K562 (cell line): ENCODE data around the gene TARM1. TPM values are rescaled to one million over a fixed set of nuclear protein-coding genes. Genes with fewer than 3 reads are reported as not detected.

Experiments used
- BRD9 ChIP-seq: fragments of 450-650 bp; IDR thresholded peaks from 2 replicates; pipeline ENCODE4 v1.6.1; 2018; ENCODE audit warnings: low read depth; ENCODE audit not compliant: partially characterized antibody
- CBX3 ChIP-seq, 2 experiments: IDR thresholded peaks; 1 replicate in 1 of 2; 2 replicates in 1 of 2; pipeline ENCODE4 v1.6.1; 2012; ENCODE audit warnings: inconsistent platforms in 2 of 2, low read length in 2 of 2, borderline replicate concordance in 1 of 2, control low read depth in 1 of 2
- CEBPG ChIP-seq, 3 experiments: fragments of 200-800 bp in 1 of 3; sonication (Bioruptor generic) in 1 of 3; sonication (generic) in 1 of 3; formaldehyde crosslinking in 1 of 3; IDR thresholded peaks in 2 of 3; conservative IDR thresholded peaks in 1 of 3; 2 replicates each; pipeline versions ENCODE4 v1.6.1 to v1.8.0; 2016 to 2022; ENCODE audit warnings: missing compliant biosample characterization in 2 of 3, missing genetic modification characterization in 2 of 3, mild to moderate bottlenecking in 1 of 3, missing genetic modification reagents in 1 of 3
- CREBBP ChIP-seq: IDR thresholded peaks from one replicate; pipeline ENCODE4 v1.6.1; 2012; ENCODE audit warnings: low read depth, mild to moderate bottlenecking, control low read depth, inconsistent platforms, low read length
- FUS ChIP-seq: fragments of 200-400 bp; formaldehyde crosslinking; optimal IDR thresholded peaks from 2 replicates; pipeline ENCODE3; 2017; ENCODE audit warnings: low read depth, low read length
- HDAC1 ChIP-seq, 2 experiments: fragments of 450-650 bp; IDR thresholded peaks; 2 replicates each; pipeline ENCODE4 v1.6.1; 2016 to 2017; ENCODE audit warnings: inconsistent platforms in 1 of 2, mild to moderate bottlenecking in 1 of 2, moderate library complexity in 1 of 2
- HLTF ChIP-seq: fragments of 450-650 bp; IDR thresholded peaks from 2 replicates; pipeline ENCODE4 v1.6.1; 2016
- HMG20B ChIP-seq: fragments of 250-450 bp; sonication (Bioruptor Pico); IDR thresholded peaks from 2 replicates; pipeline ENCODE4 v1.5.0; 2021; ENCODE audit warnings: mild to moderate bottlenecking
- MEF2D ChIP-seq: conservative IDR thresholded peaks from 2 replicates; pipeline ENCODE4 v1.6.1; 2016; ENCODE audit warnings: low read depth, missing genetic modification characterization, missing compliant biosample characterization
- NUFIP1 ChIP-seq: fragments of 450-650 bp; IDR thresholded peaks from 2 replicates; pipeline ENCODE4 v1.6.1; 2018; ENCODE audit not compliant: partially characterized antibody
- POLR2B ChIP-seq: fragments of 450-650 bp; IDR thresholded peaks from 2 replicates; pipeline ENCODE4 v1.6.1; 2018; ENCODE audit warnings: low read depth; ENCODE audit not compliant: partially characterized antibody
- RBM34 ChIP-seq: fragments of 200-400 bp; formaldehyde crosslinking; IDR thresholded peaks from 2 replicates; pipeline ENCODE4 v1.6.1; 2018; ENCODE audit warnings: low read length, borderline replicate concordance; ENCODE audit not compliant: insufficient read depth
- SMARCA5 ChIP-seq: fragments of 450-650 bp; IDR thresholded peaks from 2 replicates; pipeline ENCODE4 v1.6.1; 2016
- SRSF9 ChIP-seq: fragments of 200-400 bp; formaldehyde crosslinking; IDR thresholded peaks from 2 replicates; pipeline ENCODE4 v1.6.1; 2017; ENCODE audit warnings: low read depth, low read length, borderline replicate concordance
- TAF9B ChIP-seq: fragments of 450-650 bp; IDR thresholded peaks from 2 replicates; pipeline ENCODE4 v1.6.1; 2018; ENCODE audit warnings: mild to moderate bottlenecking; ENCODE audit not compliant: partially characterized antibody
- ZC3H8 ChIP-seq: fragments of 450-650 bp; IDR thresholded peaks from 2 replicates; pipeline ENCODE4 v1.6.1; 2017
- ZNF253 ChIP-seq: fragments of 250-450 bp; sonication (Bioruptor Pico); conservative IDR thresholded peaks from 2 replicates; pipeline ENCODE4 v1.6.1; 2021; ENCODE audit warnings: mild to moderate bottlenecking
- polyA plus RNA-seq, 8 experiments: library from polyadenylated mRNA; depleted of rRNA in 4 of 8; stranded (reverse) in 5 of 8; unstranded in 3 of 8; fragments of >200 nt; fragmentation: Nextera tagmentation in 2 of 8; fragmentation: Illumina TruSeq in 1 of 8; extraction: Ambion mirVana in 2 of 8; extraction: Trizol in 1 of 8; gene quantifications; 2 replicates each; pipeline versions ENCODE4 v1.2.1 to v1.2.3, GENCODE V29; 2011 to 2014; ENCODE audit warnings: inconsistent platforms in 1 of 8, missing spikeins in 1 of 8
- total RNA-seq, 7 experiments: library from RNA; depleted of rRNA in 6 of 7; stranded (reverse); fragments of >200 nt in 6 of 7; fragmentation: Illumina TruSeq in 2 of 7; extraction: Trizol in 2 of 7; gene quantifications; 2 replicates each; pipeline versions ENCODE4 v1.2.1 to v1.2.3, GENCODE V29; 2011 to 2021; ENCODE audit warnings: low replicate concordance in 1 of 7
- TF ChIP-seq, protein P1 (sequence below): fragments of 250-450 bp; sonication (Bioruptor Pico); IDR thresholded peaks from 2 replicates; pipeline ENCODE4 v1.4.0; 2020
- TF ChIP-seq, protein P2 (sequence below): fragments of 450-650 bp; IDR thresholded peaks from 2 replicates; pipeline ENCODE4 v1.6.1; 2016
- TF ChIP-seq, protein P3 (sequence below), 2 experiments: fragments of 450-650 bp; IDR thresholded peaks; 2 replicates each; pipeline ENCODE4 v1.6.1; 2016

TARM1 gene
- total and polyA plus RNA-seq, 9 of the 15 experiments (the other 6 are each of a cell fraction or from before 2014, with no cell fraction given), result not detected

DNA sequence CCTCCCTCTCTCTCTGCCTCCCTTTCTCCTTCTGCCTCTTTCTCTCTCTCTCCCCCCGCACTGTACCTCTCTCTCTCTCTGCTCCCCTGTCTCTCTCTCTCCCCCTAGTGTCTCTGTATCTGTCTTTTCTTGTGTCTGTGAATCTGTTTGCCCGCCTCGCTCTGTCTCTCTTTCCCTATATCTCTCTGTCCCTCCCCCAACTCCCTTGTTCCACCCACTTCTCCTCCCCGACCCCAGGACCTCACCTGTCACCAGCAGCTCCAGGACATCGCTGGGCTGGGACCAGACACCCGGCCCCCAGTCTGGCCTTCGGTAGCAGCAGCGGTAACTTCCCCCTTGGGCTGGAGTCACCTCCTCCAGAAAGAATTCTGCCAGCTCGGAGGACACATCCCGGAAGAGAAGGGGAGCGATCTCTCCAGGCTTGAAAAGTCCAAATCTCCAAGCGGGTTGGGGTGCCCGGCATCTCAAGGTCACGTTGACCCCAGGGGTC is 15.5 kb upstream of the TARM1 start (continued):
- TF ChIP-seq SRSF9, result no peak
- TF ChIP-seq, protein P1, sequence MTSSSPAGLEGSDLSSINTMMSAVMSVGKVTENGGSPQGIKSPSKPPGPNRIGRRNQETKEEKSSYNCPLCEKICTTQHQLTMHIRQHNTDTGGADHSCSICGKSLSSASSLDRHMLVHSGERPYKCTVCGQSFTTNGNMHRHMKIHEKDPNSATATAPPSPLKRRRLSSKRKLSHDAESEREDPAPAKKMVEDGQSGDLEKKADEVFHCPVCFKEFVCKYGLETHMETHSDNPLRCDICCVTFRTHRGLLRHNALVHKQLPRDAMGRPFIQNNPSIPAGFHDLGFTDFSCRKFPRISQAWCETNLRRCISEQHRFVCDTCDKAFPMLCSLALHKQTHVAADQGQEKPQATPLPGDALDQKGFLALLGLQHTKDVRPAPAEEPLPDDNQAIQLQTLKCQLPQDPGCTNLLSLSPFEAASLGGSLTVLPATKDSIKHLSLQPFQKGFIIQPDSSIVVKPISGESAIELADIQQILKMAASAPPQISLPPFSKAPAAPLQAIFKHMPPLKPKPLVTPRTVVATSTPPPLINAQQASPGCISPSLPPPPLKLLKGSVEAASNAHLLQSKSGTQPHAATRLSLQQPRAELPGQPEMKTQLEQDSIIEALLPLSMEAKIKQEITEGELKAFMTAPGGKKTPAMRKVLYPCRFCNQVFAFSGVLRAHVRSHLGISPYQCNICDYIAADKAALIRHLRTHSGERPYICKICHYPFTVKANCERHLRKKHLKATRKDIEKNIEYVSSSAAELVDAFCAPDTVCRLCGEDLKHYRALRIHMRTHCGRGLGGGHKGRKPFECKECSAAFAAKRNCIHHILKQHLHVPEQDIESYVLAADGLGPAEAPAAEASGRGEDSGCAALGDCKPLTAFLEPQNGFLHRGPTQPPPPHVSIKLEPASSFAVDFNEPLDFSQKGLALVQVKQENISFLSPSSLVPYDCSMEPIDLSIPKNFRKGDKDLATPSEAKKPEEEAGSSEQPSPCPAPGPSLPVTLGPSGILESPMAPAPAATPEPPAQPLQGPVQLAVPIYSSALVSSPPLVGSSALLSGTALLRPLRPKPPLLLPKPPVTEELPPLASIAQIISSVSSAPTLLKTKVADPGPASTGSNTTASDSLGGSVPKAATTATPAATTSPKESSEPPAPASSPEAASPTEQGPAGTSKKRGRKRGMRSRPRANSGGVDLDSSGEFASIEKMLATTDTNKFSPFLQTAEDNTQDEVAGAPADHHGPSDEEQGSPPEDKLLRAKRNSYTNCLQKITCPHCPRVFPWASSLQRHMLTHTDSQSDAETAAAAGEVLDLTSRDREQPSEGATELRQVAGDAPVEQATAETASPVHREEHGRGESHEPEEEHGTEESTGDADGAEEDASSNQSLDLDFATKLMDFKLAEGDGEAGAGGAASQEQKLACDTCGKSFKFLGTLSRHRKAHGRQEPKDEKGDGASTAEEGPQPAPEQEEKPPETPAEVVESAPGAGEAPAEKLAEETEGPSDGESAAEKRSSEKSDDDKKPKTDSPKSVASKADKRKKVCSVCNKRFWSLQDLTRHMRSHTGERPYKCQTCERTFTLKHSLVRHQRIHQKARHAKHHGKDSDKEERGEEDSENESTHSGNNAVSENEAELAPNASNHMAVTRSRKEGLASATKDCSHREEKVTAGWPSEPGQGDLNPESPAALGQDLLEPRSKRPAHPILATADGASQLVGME (CRISPR knock-in tag), result no peak
- 0 out of 2 replicates have a peak, but pooled peaks have one; percentile 40 for TF ChIP-seq HLTF
- TF ChIP-seq MEF2D (tag), result no peak
- no peak for TF ChIP-seq FUS
- peak; percentile 41 for TF ChIP-seq BRD9
- TF ChIP-seq RBM34, result no peak
- TF ChIP-seq, protein P2, sequence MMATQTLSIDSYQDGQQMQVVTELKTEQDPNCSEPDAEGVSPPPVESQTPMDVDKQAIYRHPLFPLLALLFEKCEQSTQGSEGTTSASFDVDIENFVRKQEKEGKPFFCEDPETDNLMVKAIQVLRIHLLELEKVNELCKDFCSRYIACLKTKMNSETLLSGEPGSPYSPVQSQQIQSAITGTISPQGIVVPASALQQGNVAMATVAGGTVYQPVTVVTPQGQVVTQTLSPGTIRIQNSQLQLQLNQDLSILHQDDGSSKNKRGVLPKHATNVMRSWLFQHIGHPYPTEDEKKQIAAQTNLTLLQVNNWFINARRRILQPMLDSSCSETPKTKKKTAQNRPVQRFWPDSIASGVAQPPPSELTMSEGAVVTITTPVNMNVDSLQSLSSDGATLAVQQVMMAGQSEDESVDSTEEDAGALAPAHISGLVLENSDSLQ, result peak; percentile 61
- TF ChIP-seq ZC3H8, result peak; percentile 47; the same call in 1 of the 2 replicates
- TF ChIP-seq HMG20B (CRISPR knock-in tag), result no peak
- TF ChIP-seq CREBBP, result no peak
- no peak for TF ChIP-seq ZNF253 (CRISPR knock-in tag)
- TF ChIP-seq TAF9B, result no peak
- no peak for TF ChIP-seq NUFIP1
- TF ChIP-seq CEBPG (CRISPR knock-in tag; IDR thresholded peaks at IDR 0.05), result no peak
- TF ChIP-seq CEBPG (tag; conservative IDR thresholded peaks at IDR 0.05 in 1 of 2, IDR thresholded peaks at IDR 0.05 in 1 of 2), result no peak
- no peak for TF ChIP-seq CBX3 (IDR thresholded peaks at IDR 0.05; ENCODE audit: borderline replicate concordance in 1 of 2, low read length in 2 of 2)
- TF ChIP-seq SMARCA5, result peak; percentile 34; the same call in 1 of the 2 replicates
- TF ChIP-seq HDAC1 (IDR thresholded peaks at IDR 0.05), result peak in 1 of 2 experiments; percentile 63; a peak in 2 of 4 replicates
- TF ChIP-seq, protein P3, sequence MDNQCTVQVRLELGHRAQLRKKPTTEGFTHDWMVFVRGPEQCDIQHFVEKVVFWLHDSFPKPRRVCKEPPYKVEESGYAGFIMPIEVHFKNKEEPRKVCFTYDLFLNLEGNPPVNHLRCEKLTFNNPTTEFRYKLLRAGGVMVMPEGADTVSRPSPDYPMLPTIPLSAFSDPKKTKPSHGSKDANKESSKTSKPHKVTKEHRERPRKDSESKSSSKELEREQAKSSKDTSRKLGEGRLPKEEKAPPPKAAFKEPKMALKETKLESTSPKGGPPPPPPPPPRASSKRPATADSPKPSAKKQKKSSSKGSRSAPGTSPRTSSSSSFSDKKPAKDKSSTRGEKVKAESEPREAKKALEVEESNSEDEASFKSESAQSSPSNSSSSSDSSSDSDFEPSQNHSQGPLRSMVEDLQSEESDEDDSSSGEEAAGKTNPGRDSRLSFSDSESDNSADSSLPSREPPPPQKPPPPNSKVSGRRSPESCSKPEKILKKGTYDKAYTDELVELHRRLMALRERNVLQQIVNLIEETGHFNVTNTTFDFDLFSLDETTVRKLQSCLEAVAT (IDR thresholded peaks at IDR 0.05), result peak in 1 of 2 experiments; percentile 59; a peak in 1 of 4 replicates
- TF ChIP-seq POLR2B, result peak; percentile 21
